Measurements from ENCODE around the gene SUOX.

The SUOX gene

DNA sequence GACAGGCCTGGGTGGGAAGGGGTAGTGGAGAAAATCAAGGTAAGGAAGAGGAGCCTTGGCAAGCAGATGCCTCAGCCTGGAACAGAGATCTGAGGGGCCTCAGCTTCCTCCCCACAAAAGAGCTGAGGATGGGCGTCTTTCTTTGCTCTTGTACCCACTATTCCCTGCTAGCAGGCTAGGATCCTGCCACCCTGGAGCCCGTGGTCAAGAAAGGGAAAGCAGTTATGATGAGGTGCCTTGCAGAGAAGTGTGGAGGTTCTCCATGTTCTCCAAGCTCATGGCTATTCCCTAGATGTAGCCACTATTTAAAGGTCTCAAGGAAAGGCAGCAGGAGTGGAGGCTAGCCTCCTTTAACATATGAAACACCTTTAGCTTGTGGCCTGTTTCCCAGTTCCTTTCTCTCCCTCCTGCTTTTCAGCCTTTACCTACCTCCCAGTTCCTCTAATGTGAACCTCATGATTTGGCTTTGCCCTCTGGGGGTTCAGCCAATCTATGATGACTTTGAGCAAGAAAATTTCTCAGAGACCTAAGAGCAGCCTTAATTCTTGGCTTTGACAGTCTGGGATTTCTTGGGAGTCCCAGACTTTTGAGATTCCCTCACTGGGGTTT, 24.9 kb downstream of the SUOX start:
- TF ChIP-seq, protein P1, sequence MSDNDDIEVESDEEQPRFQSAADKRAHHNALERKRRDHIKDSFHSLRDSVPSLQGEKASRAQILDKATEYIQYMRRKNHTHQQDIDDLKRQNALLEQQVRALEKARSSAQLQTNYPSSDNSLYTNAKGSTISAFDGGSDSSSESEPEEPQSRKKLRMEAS (IDR thresholded peaks at IDR 0.05; ENCODE audit: low read depth, low read length), result no peak
- TF ChIP-seq MYC (IDR thresholded peaks at IDR 0.05; ENCODE audit: low read depth, low read length) (no peak), POLR2A (IDR thresholded peaks at IDR 0.05; ENCODE audit: extremely low read depth, insufficient read length) (no peak)
- TF ChIP-seq, protein P2, sequence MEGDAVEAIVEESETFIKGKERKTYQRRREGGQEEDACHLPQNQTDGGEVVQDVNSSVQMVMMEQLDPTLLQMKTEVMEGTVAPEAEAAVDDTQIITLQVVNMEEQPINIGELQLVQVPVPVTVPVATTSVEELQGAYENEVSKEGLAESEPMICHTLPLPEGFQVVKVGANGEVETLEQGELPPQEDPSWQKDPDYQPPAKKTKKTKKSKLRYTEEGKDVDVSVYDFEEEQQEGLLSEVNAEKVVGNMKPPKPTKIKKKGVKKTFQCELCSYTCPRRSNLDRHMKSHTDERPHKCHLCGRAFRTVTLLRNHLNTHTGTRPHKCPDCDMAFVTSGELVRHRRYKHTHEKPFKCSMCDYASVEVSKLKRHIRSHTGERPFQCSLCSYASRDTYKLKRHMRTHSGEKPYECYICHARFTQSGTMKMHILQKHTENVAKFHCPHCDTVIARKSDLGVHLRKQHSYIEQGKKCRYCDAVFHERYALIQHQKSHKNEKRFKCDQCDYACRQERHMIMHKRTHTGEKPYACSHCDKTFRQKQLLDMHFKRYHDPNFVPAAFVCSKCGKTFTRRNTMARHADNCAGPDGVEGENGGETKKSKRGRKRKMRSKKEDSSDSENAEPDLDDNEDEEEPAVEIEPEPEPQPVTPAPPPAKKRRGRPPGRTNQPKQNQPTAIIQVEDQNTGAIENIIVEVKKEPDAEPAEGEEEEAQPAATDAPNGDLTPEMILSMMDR (IDR thresholded peaks at IDR 0.05; ENCODE audit: low read depth, low read length), result no peak
- no peak overlapping the region for H3K4me3 ChIP-seq (ENCODE audit: low read depth, low read length)
- no peak for DNase-seq (ENCODE audit: low read depth)

DNA sequence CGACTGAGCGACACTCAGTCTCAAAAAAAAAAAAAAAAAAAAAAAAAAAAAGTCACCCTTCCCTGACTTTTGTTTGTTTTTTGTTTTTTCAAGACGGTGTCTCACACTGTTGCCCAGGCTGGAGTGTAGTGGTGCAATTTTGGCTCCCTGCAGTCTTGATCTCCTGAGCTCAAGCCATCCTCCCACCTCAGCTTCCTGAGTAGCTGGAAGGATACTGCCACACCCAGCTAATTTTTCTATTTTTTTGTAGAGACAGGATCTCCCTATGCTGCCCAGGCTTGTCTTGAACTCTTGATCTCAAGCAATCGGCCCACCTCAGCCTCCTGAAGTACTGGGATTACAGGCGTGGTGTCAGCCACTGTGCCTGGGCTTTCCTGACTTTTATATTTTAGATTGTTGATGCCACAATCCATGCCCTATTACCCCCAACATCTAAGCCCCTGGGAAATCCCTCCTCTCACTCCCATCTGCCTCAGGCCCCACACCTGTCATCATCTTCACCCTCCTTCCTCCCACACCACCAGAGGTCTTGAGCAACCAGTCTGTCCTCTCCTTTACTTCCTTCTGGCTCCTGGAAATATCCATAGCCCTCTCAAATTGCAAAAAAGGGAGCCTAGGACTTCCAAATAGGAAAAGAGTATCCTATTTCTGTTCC, 31.6 kb downstream of the SUOX start:
- no peak for DNase-seq (ENCODE audit: low read depth)
- TF ChIP-seq, protein P2 (IDR thresholded peaks at IDR 0.05; ENCODE audit: low read depth, low read length), result no peak
- TF ChIP-seq, protein P1 (IDR thresholded peaks at IDR 0.05; ENCODE audit: low read depth, low read length), result no peak
- TF ChIP-seq POLR2A (IDR thresholded peaks at IDR 0.05; ENCODE audit: extremely low read depth, insufficient read length), result no peak
- no peak for TF ChIP-seq MYC (IDR thresholded peaks at IDR 0.05; ENCODE audit: low read depth, low read length)
- no peak overlapping the region for H3K4me3 ChIP-seq (ENCODE audit: low read depth, low read length)

DNA sequence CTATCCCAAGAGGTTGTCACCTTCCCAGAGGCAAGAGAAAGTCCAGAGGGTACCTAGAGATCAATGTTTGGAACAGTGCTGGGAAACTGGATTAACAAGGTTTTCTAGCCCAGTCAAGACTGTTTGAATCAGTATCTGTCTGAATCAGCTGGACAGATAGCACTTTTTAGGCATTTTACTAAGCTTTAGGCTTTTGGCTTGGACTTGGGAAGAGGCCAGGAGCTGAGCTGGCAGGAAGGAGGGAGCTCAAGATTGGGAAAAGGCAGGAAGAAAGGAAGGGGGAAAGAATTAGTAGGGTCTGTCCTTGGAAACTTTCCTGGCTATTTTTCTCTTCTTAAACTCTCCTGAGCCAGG, 32.1 kb downstream of the SUOX start:
- DNase-seq (ENCODE audit: low read depth), result no peak
- TF ChIP-seq, protein P1 (IDR thresholded peaks at IDR 0.05; ENCODE audit: low read depth, low read length), result no peak
- TF ChIP-seq MYC (IDR thresholded peaks at IDR 0.05; ENCODE audit: low read depth, low read length), result no peak
- TF ChIP-seq, protein P2 (IDR thresholded peaks at IDR 0.05; ENCODE audit: low read depth, low read length), result no peak
- TF ChIP-seq POLR2A (IDR thresholded peaks at IDR 0.05; ENCODE audit: extremely low read depth, insufficient read length), result no peak
- no peak overlapping the region for H3K4me3 ChIP-seq (ENCODE audit: low read depth, low read length)

DNA sequence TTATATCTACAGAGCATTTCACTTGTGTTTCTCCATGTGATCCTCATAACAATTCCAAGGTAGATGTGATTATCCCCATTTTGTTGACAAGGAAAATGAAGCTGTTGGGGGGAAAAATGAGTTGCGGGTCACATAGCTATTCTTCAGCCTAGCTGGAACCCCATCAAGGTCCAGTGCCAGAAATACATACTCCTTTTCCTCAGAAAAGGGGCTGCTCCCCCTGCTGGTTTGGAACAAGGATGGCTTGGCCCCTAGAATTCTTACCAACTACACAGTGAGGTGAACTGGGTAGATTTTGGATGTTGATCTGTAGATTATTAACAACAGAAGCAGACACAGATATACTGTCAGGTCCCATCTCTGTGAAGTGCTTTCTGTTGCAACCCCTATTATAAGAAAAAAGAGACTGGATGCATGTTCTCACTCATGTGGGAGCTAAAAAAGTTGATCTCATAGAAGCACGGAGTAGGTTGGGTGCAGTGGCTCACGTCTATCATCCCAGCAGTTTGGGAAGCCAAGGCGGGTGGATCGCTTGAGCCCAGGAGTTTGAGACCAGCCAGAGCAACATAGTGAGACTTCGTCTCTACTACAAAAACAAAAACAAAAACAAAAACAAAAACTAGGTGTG, 32.7 kb downstream of the SUOX start:
- H3K4me3 ChIP-seq (ENCODE audit: low read depth, low read length), result no peak overlapping the region
- peak; percentile 73 for DNase-seq (ENCODE audit: low read depth)
- TF ChIP-seq, protein P2 (IDR thresholded peaks at IDR 0.05; ENCODE audit: low read depth, low read length), result peak; percentile 97
- TF ChIP-seq POLR2A (IDR thresholded peaks at IDR 0.05; ENCODE audit: extremely low read depth, insufficient read length) (no peak), MYC (IDR thresholded peaks at IDR 0.05; ENCODE audit: low read depth, low read length) (no peak)

DNA sequence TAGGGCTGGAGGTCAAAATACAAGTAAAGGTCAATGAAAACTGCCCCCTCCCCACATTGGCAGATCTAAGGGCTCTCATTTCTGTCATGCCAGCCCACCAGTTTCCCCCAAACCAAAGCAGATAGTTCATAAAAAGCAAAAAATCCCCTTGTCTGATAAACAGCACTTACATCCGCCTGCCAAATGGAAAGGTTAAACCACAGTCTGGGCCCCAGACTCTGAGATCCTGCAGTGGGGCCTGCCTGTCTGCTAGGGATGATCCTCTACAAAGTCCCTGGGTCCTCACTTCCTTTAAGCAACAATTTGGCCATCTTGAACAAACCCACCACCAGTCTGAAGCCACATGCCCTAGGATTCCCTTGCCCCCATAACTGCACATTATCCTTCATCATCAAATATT, 34.9 kb downstream of the SUOX start:
- no peak for DNase-seq (ENCODE audit: low read depth)
- TF ChIP-seq POLR2A (IDR thresholded peaks at IDR 0.05; ENCODE audit: extremely low read depth, insufficient read length) (no peak), MYC (IDR thresholded peaks at IDR 0.05; ENCODE audit: low read depth, low read length) (no peak)
- TF ChIP-seq, protein P2 (IDR thresholded peaks at IDR 0.05; ENCODE audit: low read depth, low read length), result no peak
- TF ChIP-seq, protein P1 (IDR thresholded peaks at IDR 0.05; ENCODE audit: low read depth, low read length), result no peak
- no peak overlapping the region for H3K4me3 ChIP-seq (ENCODE audit: low read depth, low read length)
